NCI-H510A treated with DMSO at 0.1 percent for 48 hours (cell line): ENCODE data around the gene TRIM10.
"Not testable (repeated sequence)": the region's sequence is repeated elsewhere in the genome, so short reads cannot be mapped to it uniquely, and the experiment has no call there.

Experiments used
- DNase-seq: peaks from one replicate; lab custom pipeline; 2025; lab: John Stamatoyannopoulos, UW

Gene TRIM10

GRCh38 chr6:30127238-30128093, 33.5 kb downstream of the TRIM10 start:
- DNase-seq: no peak

GRCh38 chr6:30122515-30122914, 38.5 kb downstream of the TRIM10 start:
- no peak for DNase-seq

GRCh38 chr6:30121446-30122366, 39.3 kb downstream of the TRIM10 start:
- no peak for DNase-seq

- not testable (repeated sequence) for DNase-seq
Observed at GRCh38 chr6:30118691-30119090, 42.3 kb downstream of the TRIM10 start.

- no peak for DNase-seq
Observed at GRCh38 chr6:30116724-30117123, 44.3 kb downstream of the TRIM10 start.

- DNase-seq: no peak
Observed at GRCh38 chr6:30113841-30114240, 47.2 kb downstream of the TRIM10 start.

GRCh38 chr6:30113003-30113759, 47.8 kb downstream of the TRIM10 start, which contains the start of gene TRIM31:
TSS of gene TRIM31 (minus strand) at chr6:30113090. CDS start at chr6:30112805, 285 bp downstream.
- DNase-seq: no peak

GRCh38 chr6:30112402-30112994, 48.5 kb downstream of the TRIM10 start:
- DNase-seq: no peak

- DNase-seq: no peak
Observed at GRCh38 chr6:30111266-30111856, 49.6 kb downstream of the TRIM10 start.

GRCh38 chr6:30104661-30105060, 56.4 kb downstream of the TRIM10 start:
- no peak for DNase-seq

- DNase-seq: no peak
Observed at GRCh38 chr6:30103872-30104179, 57.2 kb downstream of the TRIM10 start.

GRCh38 chr6:30102970-30103871, 57.8 kb downstream of the TRIM10 start:
- peak; percentile 23 for DNase-seq

- no peak for DNase-seq
Observed at GRCh38 chr6:30102414-30102969, 58.5 kb downstream of the TRIM10 start.
